HepG2 (cell line): ENCODE measurements around the gene CBL. TPM values are rescaled to one million over a fixed set of nuclear protein-coding genes. Genes with fewer than 3 reads are reported as not detected.

Source experiments
- ATAC-seq: fragments of 200-7000 bp; cut with Tn5 transposase; 3 replicates; pipeline ENCODE4 v1.9.1; 2020; ENCODE audit warnings: mild to moderate bottlenecking, moderate library complexity
- BruUV-seq: library from RNA; stranded (reverse); fragments of 400-500 nt; replicated peaks from 2 replicates; lab custom pipeline; 2021; lab: Mats Ljungman, UMichigan
- CTCF ChIA-PET: fragments of 300-600 bp; formaldehyde crosslinking; extraction: SDS; loops from one replicate; lab custom pipeline; 2021; ENCODE audit warnings: low total read pairs, inconsistent platforms, low intra/inter-chr PET ratio; lab: Yijun Ruan, JAX
- POLR2A ChIA-PET: fragments of 350-600 bp; sonication (Branson Sonifier 250); formaldehyde crosslinking; loops from one replicate; lab custom pipeline; 2020; ENCODE audit warnings: antibody characterized with exemption, inconsistent platforms; lab: Yijun Ruan, JAX
- DNase-seq: peaks from one replicate; pipeline ENCODE4 v3.0.0-alpha.2; 2015; ENCODE audit warnings: low spot score
- FAIRE-seq: peaks from 3 replicates; lab custom pipeline; 2011; peaks lifted over from hg19 to GRCh38; lab: Jason Lieb, UNC
- H2AFZ ChIP-seq: one replicate; pipeline ENCODE4 v1.6.1; 2011; ENCODE audit warnings: low read length, inconsistent platforms
- H3K27ac ChIP-seq: fragments of 300-600 bp; 3 replicates; pipeline ENCODE4 v1.8.0; 2011; ENCODE audit warnings: mixed run types, mild to moderate bottlenecking, mixed read lengths, low read length, inconsistent platforms; ENCODE audit not compliant: insufficient read depth; ENCODE audit errors: extremely low read length
- H3K27me3 ChIP-seq, 2 experiments: fragments of 200-600 bp in 1 of 2; 2 replicates in 1 of 2; 3 replicates in 1 of 2; pipeline versions ENCODE4 v1.6.0 to v1.8.0; 2011; ENCODE audit warnings: low read length in 2 of 2, mild to moderate bottlenecking in 2 of 2, moderate library complexity in 2 of 2, inconsistent platforms in 1 of 2; ENCODE audit not compliant: insufficient read depth in 2 of 2, control insufficient read depth in 1 of 2
- H3K36me3 ChIP-seq, 2 experiments: fragments of 200-600 bp in 1 of 2; replicated peaks in 1 of 2; 2 replicates in 1 of 2; 3 replicates in 1 of 2; pipeline versions ENCODE4 v1.5.1 to v1.8.0; 2011; ENCODE audit warnings: low read length in 2 of 2, inconsistent platforms in 1 of 2; ENCODE audit not compliant: insufficient read depth in 2 of 2, control insufficient read depth in 1 of 2
- H3K4me1 ChIP-seq: 2 replicates; pipeline ENCODE4 v1.5.1; 2012; ENCODE audit warnings: low read length, inconsistent platforms; ENCODE audit not compliant: insufficient read depth
- H3K4me2 ChIP-seq: 2 replicates; pipeline ENCODE4 v1.6.0; 2011; ENCODE audit warnings: low read depth, low read length, inconsistent platforms
- H3K4me3 ChIP-seq, 3 experiments: fragments of 200-600 bp in 1 of 3; sonication (generic), shearing (Covaris generic) in 1 of 3; replicated peaks in 1 of 3; 2 replicates each; pipeline ENCODE4 v1.5.1; 2011 to 2016; ENCODE audit warnings: low read length in 3 of 3, inconsistent platforms in 2 of 3, low read depth in 2 of 3, mild to moderate bottlenecking in 2 of 3, control low read depth in 1 of 3, mixed read lengths in 1 of 3; ENCODE audit not compliant: insufficient read depth in 1 of 3
- H3K79me2 ChIP-seq: one replicate; pipeline ENCODE4 v1.6.1; 2011; ENCODE audit warnings: low read length, inconsistent platforms; ENCODE audit not compliant: insufficient read depth
- H3K9ac ChIP-seq: 2 replicates; pipeline ENCODE4 v1.6.0; 2011; ENCODE audit warnings: mild to moderate bottlenecking, low read depth, low read length, inconsistent platforms; ENCODE audit not compliant: insufficient read depth
- H3K9me3 ChIP-seq: 2 replicates; pipeline ENCODE4 v1.5.1; 2012; ENCODE audit warnings: mild to moderate bottlenecking, low read length
- H4K20me1 ChIP-seq: 2 replicates; pipeline ENCODE4 v1.6.0; 2011; ENCODE audit warnings: inconsistent platforms, mild to moderate bottlenecking, low read length, moderate library complexity; ENCODE audit not compliant: insufficient read depth
- KLF15 ChIP-seq: sonication (generic); formaldehyde crosslinking; IDR thresholded peaks from 2 replicates; pipeline ENCODE4 v1.8.1; 2023; ENCODE audit warnings: borderline replicate concordance, mild to moderate bottlenecking, inconsistent platforms, missing genetic modification reagents, mixed read lengths
- MAFK ChIP-seq, 2 experiments: IDR thresholded peaks in 1 of 2; conservative IDR thresholded peaks in 1 of 2; 2 replicates each; pipeline ENCODE4 v1.6.1; 2011; ENCODE audit warnings: improper control_type of control experiment in 2 of 2, low read length in 2 of 2
- MYNN ChIP-seq: sonication (generic); formaldehyde crosslinking; IDR thresholded peaks from 2 replicates; pipeline ENCODE4 v1.4.0; 2020; ENCODE audit warnings: mild to moderate bottlenecking, low read depth, missing genetic modification reagents
- NFKBIZ ChIP-seq: IDR thresholded peaks from 2 replicates; pipeline ENCODE4 v1.6.1; 2018; ENCODE audit warnings: missing genetic modification reagents, missing compliant biosample characterization
- REL ChIP-seq: sonication (generic); formaldehyde crosslinking; conservative IDR thresholded peaks from 2 replicates; pipeline ENCODE4 v1.8.0; 2022; ENCODE audit warnings: mild to moderate bottlenecking, missing genetic modification reagents, moderate library complexity
- SIX4 ChIP-seq: sonication (generic); formaldehyde crosslinking; IDR thresholded peaks from 2 replicates; pipeline ENCODE4 v1.4.0; 2020; ENCODE audit warnings: missing genetic modification reagents
- XRCC5 ChIP-seq: fragments of 200-400 bp; formaldehyde crosslinking; optimal IDR thresholded peaks from 2 replicates; pipeline ENCODE3; 2017; ENCODE audit warnings: mild to moderate bottlenecking, low read length
- ZNF251 ChIP-seq: sonication (generic); formaldehyde crosslinking; IDR thresholded peaks from 2 replicates; pipeline ENCODE4 v1.9.0; 2021; ENCODE audit warnings: mild to moderate bottlenecking, missing genetic modification reagents
- ZNF431 ChIP-seq: sonication (generic); formaldehyde crosslinking; IDR thresholded peaks from 2 replicates; pipeline ENCODE4 v1.9.0; 2022; ENCODE audit warnings: missing genetic modification reagents, low read depth, mild to moderate bottlenecking, borderline replicate concordance
- ZNF570 ChIP-seq: sonication (generic); formaldehyde crosslinking; IDR thresholded peaks from 2 replicates; pipeline ENCODE4 v1.4.0; 2020; ENCODE audit warnings: mild to moderate bottlenecking, missing genetic modification reagents, borderline replicate concordance
- ZNF629 ChIP-seq: sonication (generic); formaldehyde crosslinking; conservative IDR thresholded peaks from 2 replicates; pipeline ENCODE4 v1.5.0; 2020; ENCODE audit warnings: missing genetic modification reagents
- ZNF749 ChIP-seq: sonication (generic); formaldehyde crosslinking; IDR thresholded peaks from 2 replicates; pipeline ENCODE4 v1.8.0; 2022; ENCODE audit warnings: mild to moderate bottlenecking, missing genetic modification reagents, moderate library complexity, borderline replicate concordance
- WGBS: methylation state at CpG from one replicate; pipeline ENCODE4 v1.1.6; 2017; ENCODE audit warnings: low lambda C conversion rate; 5-methylcytosine and 5-hydroxymethylcytosine counted together
- in situ Hi-C: cut with HindIII; loops from 2 replicates; pipeline ENCODE4 v1.10.0; 2017; ENCODE audit warnings: low pct_unique_long_range_greater_than_20kb; ENCODE audit not compliant: extremely low pct_ligation_motif_present
- intact Hi-C: fragments of 100-400 bp; cut with micrococcal nuclease; formaldehyde crosslinking; loops from one replicate; pipeline ENCODE4 v1.10.0; 2022; ENCODE audit not compliant: unreplicated experiment
- polyA plus RNA-seq, 8 experiments: library from polyadenylated mRNA; depleted of rRNA in 3 of 8; stranded (reverse) in 7 of 8; unstranded in 1 of 8; fragments of >200 nt; fragmentation: Illumina TruSeq in 4 of 8; extraction: Trizol in 4 of 8; gene quantifications; 2 replicates each; pipeline versions ENCODE4 v1.2.1 to v1.2.3, GENCODE V29; 2011 to 2016; ENCODE audit warnings: low read depth in 4 of 8, missing spikeins in 1 of 8, mixed read lengths in 1 of 8; ENCODE audit not compliant: insufficient read depth in 1 of 8
- total RNA-seq, 5 experiments: library from RNA; depleted of rRNA; stranded (reverse); fragments of >200 nt; fragmentation: Illumina TruSeq; extraction: Trizol; gene quantifications; 2 replicates each; pipeline ENCODE4 v1.2.3, GENCODE V29; 2016; ENCODE audit warnings: low read depth in 1 of 5
- TF ChIP-seq, protein P1 (sequence below): sonication (generic); formaldehyde crosslinking; IDR thresholded peaks from 2 replicates; pipeline ENCODE4 v1.4.0; 2020; ENCODE audit warnings: mild to moderate bottlenecking, missing genetic modification reagents
- TF ChIP-seq, protein P2 (sequence below): sonication (generic); formaldehyde crosslinking; IDR thresholded peaks from 2 replicates; pipeline ENCODE4 v1.8.1; 2023; ENCODE audit warnings: mild to moderate bottlenecking, moderate library complexity, missing genetic modification reagents

CBL gene
- total and polyA plus RNA-seq, 2 of the 13 experiments (the other 11 are each of a cell fraction or from before 2014, with no cell fraction given), result 6.6 to 7.4 TPM

DNA sequence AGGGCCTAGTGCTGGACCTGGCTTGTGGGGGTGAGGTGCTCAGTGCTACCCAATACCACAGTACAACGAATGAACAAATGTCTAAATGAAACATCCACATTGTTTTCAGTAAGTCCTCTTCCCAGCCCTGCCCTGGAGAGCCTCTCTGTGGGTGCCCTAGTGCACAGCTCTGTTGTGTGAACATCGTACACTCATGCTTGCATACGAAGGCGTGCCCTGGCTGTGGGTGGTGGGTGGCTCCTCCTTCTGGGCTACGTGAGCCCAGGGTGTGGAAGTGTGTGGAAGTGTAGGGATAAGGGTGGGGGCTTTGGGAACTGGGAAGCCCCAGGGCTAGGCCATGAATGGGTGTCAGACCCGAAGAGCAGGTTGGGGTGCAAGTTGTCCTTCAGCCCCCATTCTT, 38.2 kb upstream of the CBL start (continued):
- TF ChIP-seq, protein P1, sequence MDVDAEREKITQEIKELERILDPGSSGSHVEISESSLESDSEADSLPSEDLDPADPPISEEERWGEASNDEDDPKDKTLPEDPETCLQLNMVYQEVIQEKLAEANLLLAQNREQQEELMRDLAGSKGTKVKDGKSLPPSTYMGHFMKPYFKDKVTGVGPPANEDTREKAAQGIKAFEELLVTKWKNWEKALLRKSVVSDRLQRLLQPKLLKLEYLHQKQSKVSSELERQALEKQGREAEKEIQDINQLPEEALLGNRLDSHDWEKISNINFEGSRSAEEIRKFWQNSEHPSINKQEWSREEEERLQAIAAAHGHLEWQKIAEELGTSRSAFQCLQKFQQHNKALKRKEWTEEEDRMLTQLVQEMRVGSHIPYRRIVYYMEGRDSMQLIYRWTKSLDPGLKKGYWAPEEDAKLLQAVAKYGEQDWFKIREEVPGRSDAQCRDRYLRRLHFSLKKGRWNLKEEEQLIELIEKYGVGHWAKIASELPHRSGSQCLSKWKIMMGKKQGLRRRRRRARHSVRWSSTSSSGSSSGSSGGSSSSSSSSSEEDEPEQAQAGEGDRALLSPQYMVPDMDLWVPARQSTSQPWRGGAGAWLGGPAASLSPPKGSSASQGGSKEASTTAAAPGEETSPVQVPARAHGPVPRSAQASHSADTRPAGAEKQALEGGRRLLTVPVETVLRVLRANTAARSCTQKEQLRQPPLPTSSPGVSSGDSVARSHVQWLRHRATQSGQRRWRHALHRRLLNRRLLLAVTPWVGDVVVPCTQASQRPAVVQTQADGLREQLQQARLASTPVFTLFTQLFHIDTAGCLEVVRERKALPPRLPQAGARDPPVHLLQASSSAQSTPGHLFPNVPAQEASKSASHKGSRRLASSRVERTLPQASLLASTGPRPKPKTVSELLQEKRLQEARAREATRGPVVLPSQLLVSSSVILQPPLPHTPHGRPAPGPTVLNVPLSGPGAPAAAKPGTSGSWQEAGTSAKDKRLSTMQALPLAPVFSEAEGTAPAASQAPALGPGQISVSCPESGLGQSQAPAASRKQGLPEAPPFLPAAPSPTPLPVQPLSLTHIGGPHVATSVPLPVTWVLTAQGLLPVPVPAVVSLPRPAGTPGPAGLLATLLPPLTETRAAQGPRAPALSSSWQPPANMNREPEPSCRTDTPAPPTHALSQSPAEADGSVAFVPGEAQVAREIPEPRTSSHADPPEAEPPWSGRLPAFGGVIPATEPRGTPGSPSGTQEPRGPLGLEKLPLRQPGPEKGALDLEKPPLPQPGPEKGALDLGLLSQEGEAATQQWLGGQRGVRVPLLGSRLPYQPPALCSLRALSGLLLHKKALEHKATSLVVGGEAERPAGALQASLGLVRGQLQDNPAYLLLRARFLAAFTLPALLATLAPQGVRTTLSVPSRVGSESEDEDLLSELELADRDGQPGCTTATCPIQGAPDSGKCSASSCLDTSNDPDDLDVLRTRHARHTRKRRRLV, result 0 out of 2 replicates have a peak, but pooled peaks have one; percentile 11
- TF ChIP-seq ZNF251 (CRISPR knock-in tag), result no peak

DNA sequence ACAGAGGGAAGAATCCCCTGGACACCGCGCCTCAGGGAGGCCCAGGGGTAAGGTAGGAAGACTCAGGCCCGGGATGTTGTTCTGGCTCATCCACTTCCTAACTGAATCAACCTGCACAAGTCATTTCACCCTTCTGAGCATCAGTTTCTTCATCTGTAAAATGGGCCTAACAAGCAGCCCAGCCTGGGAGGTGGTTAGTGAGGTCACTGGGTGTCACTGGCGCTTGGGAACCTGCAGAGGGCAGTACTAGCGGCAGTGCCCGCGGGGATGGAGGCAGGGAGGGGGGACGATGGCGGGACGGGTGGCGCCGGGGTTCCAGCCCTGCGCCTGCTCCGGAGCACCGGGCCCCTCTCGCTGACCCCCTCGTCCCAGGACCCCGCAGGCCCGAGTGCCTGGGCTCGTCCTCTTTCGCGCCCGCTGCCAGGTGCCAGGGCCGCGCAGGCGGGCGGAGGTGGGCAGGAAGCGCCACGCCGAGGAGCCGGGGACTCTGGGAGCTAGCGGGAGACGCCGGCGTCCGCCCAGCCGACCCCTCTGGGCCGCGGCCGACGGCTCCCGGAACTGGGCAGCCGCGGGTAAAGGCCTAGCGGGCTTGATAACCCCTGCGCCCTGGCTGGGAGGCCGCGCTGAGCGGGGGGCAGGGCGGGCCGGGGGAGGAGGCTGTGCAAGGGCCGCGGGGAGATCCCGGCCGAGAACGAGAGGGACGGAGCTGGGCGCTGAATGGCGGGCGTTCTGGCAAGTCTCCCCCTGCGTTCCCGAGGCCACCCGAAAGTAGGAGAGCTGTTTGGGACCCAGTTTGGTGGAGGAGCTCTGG, 37.5 kb upstream of the CBL start, which contains the start of gene NLRX1:
TSS of gene NLRX1 (plus strand) at position 255 of the 811 bp plus-strand sequence. CDS start 2,679 bp downstream, outside the sequence.
- H3K9me3 ChIP-seq, result no peaks in the 10 kb centered on the region
- H3K4me2 ChIP-seq, result peak within 1 kb of the TSS; percentile 78
- DNase-seq, result peak; percentile 80
- H3K9ac ChIP-seq, result peak within 1 kb of the TSS; percentile 94
- no peaks in the 10 kb centered on the region; a peak in 1 of 5 replicates for H3K36me3 ChIP-seq
- ChIA-PET POLR2A (interaction anchor here (0.6 to 3.6 kb wide), 28 partner anchors 9 to 548 kb away, joined by 3 to 31 read pairs (median 5); partner anchors contain the start of genes C2CD2L, CBL, DDX6 and DPAGT1), CTCF (interaction anchor here (2.5 kb wide), 1 partner anchor 28 kb away, joined by 13 read pairs; no protein-coding TSS in a partner anchor)
- TSS peak; percentile 94 for BruUV-seq
- WGBS, result 51% methylated on average over 3 of the region's 63 CpGs
- peak within 1 kb of the TSS; percentile 65 to 94 (median 78) for H3K4me3 ChIP-seq
- H2AFZ ChIP-seq, result peak within 1 kb of the TSS; percentile 63
- H3K4me1 ChIP-seq, result peaks cover 39% of the 10 kb centered on the region
- FAIRE-seq, result peak; percentile 26
- ATAC-seq, result peak; percentile 87
- peak within 1 kb of the TSS; percentile 86 for H3K27ac ChIP-seq
- intact Hi-C loops (loop anchor here (1.0 kb wide), 1 partner anchor 29 kb away; no protein-coding TSS in a partner anchor), in situ Hi-C loops (no loop called here)
- H3K79me2 ChIP-seq, result no peaks in the 10 kb centered on the region
- H4K20me1 ChIP-seq, result no peaks in the 10 kb centered on the region
- peaks cover 0 to 5% of the 10 kb centered on the region in 2 experiments; a peak in 1 of 5 replicates for H3K27me3 ChIP-seq
- no peak for TF ChIP-seq ZNF570 (CRISPR knock-in tag)
- peak; percentile 100 for TF ChIP-seq ZNF629 (CRISPR knock-in tag)
- TF ChIP-seq ZNF749 (CRISPR knock-in tag), result no peak
- TF ChIP-seq, protein P2, sequence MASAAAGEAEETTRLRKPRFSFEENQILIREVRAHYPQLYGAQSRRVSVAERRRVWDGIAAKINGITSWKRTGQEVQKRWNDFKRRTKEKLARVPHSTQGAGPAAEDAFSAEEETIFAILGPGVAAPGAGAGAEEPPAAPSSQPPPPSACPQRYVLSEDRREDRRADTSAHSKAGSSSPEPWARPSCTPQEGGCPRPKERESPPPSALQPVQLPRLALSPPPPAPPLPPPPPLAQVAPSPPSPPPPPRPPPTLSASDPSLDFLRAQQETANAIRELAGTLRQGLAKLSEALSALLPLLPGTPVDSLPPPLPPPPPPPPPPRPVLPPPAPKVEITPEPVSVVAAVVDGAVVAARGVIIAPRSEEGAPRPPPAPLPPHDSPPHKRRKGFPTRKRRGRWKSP (CRISPR knock-in tag), result peak; percentile 76; the same call in 1 of the 2 replicates
- peak; percentile 19; the same call in 1 of the 2 replicates for TF ChIP-seq NFKBIZ (CRISPR knock-in tag)
- TF ChIP-seq XRCC5, result peak; percentile 59
- no peak; the same call in 1 of the 2 replicates for TF ChIP-seq REL (CRISPR knock-in tag)
- TF ChIP-seq MAFK (conservative IDR thresholded peaks at IDR 0.05 in 1 of 2, IDR thresholded peaks at IDR 0.05 in 1 of 2; ENCODE audit: low read length in 2 of 2), result no peak
- no peak for TF ChIP-seq MYNN (CRISPR knock-in tag)
- TF ChIP-seq SIX4 (CRISPR knock-in tag), result no peak; the same call in 1 of the 2 replicates
- 0 out of 2 replicates have a peak, but pooled peaks have one; percentile 53 for TF ChIP-seq KLF15 (CRISPR knock-in tag)
- no peak for TF ChIP-seq ZNF431 (CRISPR knock-in tag)
